G401 (cell line): ENCODE data around the gene PDGFA. TPM values are rescaled to one million over a fixed set of nuclear protein-coding genes. Genes with fewer than 3 reads are reported as not detected.

Experiments
- DNase-seq: peaks from one replicate; pipeline ENCODE4 v3.0.0-alpha.2; 2015; ENCODE audit warnings: low spot score
- in situ Hi-C: cut with HindIII; loops from 2 replicates; pipeline ENCODE4 v1.10.0; 2016; ENCODE audit warnings: low sequenced_read_pairs, mixed read lengths
- total RNA-seq: library from RNA; depleted of rRNA; stranded (reverse); fragments of >200 nt; shearing (Covaris generic); gene quantifications from 2 replicates; pipeline ENCODE4 v1.2.3, GENCODE V29; 2014

The PDGFA gene
- total RNA-seq, 1 experiment from 2014 or later, result 0.34 TPM

- no peak for DNase-seq
- in situ Hi-C loops, result no loop called here
Measured at GRCh38 chr7:509426-510130, 10.1 kb downstream of the PDGFA start.

GRCh38 chr7:508461-509170 is 11.0 kb downstream of the PDGFA start:
- in situ Hi-C loops, result no loop called here
- DNase-seq, result no peak

- DNase-seq, result no peak
- in situ Hi-C loops, result no loop called here
Measured at GRCh38 chr7:507623-508300, 11.9 kb downstream of the PDGFA start.

GRCh38 chr7:506921-507622 is 12.6 kb downstream of the PDGFA start:
- in situ Hi-C loops, result no loop called here

GRCh38 chr7:506391-506831 is 13.2 kb downstream of the PDGFA start:
- in situ Hi-C loops, result no loop called here
- DNase-seq, result no peak

More at GRCh38 chr7:506921-507622, 12.6 kb downstream of the PDGFA start:
- no peak for DNase-seq

- no peak for DNase-seq
- in situ Hi-C loops, result no loop called here
Measured at GRCh38 chr7:505171-505570, 14.5 kb downstream of the PDGFA start.

GRCh38 chr7:504221-505111 is 15.2 kb downstream of the PDGFA start:
- in situ Hi-C loops, result no loop called here
- no peak for DNase-seq

- no peak for DNase-seq
- in situ Hi-C loops, result no loop called here
Measured at GRCh38 chr7:503575-504111, 16.0 kb downstream of the PDGFA start.

GRCh38 chr7:502296-502695 is 17.4 kb downstream of the PDGFA start:
- DNase-seq, result no peak
- in situ Hi-C loops, result no loop called here

GRCh38 chr7:501526-501925 is 18.1 kb downstream of the PDGFA start:
- in situ Hi-C loops, result no loop called here
- no peak for DNase-seq

GRCh38 chr7:500521-501420 is 18.9 kb downstream of the PDGFA start:
- in situ Hi-C loops, result no loop called here
- no peak for DNase-seq

GRCh38 chr7:499853-500485 is 19.7 kb downstream of the PDGFA start:
- DNase-seq, result no peak
- in situ Hi-C loops, result no loop called here

GRCh38 chr7:498678-499641 is 20.7 kb downstream of the PDGFA start:
- DNase-seq, result no peak
- in situ Hi-C loops, result no loop called here

GRCh38 chr7:497946-498655 is 21.5 kb downstream of the PDGFA start:
- DNase-seq, result no peak
- in situ Hi-C loops, result no loop called here

- no peak for DNase-seq
- in situ Hi-C loops, result no loop called here
Measured at GRCh38 chr7:497346-497745, 22.3 kb downstream of the PDGFA start.
